MV-4-11 (cell line): Measurements from ENCODE around the gene TSPAN18.

Experiments used
- DNase-seq: peaks from one replicate; lab custom pipeline; 2025; lab: John Stamatoyannopoulos, UW

Gene TSPAN18

DNA sequence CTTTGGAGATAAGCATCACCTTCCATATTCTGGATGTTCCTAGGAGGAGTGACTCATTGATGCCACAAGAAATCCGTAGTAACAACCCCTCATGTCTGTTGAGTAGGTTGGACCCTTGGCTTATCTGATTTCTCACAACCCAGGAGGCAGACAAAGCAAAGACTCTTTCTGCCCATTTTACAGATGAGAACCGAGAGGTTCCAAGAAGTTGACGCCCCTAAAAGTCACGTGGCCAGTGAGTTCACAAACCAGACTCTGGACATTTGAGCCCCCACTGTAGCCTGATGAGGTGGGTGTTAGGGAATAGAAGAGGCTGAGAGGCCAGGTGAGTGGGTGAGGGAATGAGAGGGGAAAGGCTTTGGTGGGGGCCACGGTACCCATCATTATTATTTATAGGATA, 70.3 kb downstream of the TSPAN18 start:
- DNase-seq, result no peak

- DNase-seq, result no peak
These were observed 71.3 kb downstream of the TSPAN18 start for GRCh38 chr11:44797886-44798606.

GRCh38 chr11:44798607-44798972, 71.8 kb downstream of the TSPAN18 start:
- no peak for DNase-seq

GRCh38 chr11:44799012-44799411, 72.2 kb downstream of the TSPAN18 start:
- DNase-seq, result no peak

DNA sequence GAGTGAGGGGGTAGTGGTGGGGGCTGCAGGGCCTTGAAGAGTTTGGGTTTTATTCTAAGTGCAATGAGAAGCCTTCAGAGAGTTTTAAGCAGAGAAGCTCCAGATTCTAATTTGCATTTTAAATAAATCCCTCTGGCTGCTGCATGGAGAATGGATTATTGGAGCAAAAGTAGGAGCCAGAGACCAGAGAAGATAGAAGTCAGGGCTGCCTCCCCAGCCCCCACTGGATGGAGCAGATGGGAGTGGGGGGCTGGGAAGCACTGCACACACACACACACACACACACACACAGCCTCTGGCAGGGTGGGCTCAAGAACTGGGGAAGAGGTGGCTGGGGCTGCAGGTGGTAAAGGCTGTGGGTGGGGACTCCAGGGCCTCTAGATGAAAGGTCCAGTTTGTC, 75.6 kb downstream of the TSPAN18 start:
- no peak for DNase-seq

GRCh38 chr11:44803009-44803408, 76.2 kb downstream of the TSPAN18 start:
- no peak for DNase-seq

GRCh38 chr11:44804449-44805437, 78.0 kb downstream of the TSPAN18 start:
- no peak for DNase-seq

DNA sequence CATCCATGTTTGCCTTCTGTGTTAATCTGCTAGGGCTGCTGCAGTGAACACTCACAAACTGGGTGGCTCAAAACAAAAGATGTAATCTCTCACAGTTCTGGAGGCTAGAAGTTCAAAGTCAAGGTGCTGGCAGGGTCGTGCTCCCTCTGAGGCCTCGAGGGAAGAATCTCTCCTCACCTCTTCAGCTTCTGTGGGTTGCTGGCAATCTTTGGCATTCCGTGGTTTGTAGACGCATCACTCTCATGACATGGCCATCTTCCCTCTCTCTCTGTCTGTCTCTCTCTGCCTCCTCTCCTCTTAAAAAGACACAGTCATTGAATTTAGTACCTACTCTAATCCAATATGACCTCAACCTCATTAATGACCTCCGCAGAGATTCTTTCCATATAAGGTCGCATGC, 78.8 kb downstream of the TSPAN18 start:
- no peak for DNase-seq

DNA sequence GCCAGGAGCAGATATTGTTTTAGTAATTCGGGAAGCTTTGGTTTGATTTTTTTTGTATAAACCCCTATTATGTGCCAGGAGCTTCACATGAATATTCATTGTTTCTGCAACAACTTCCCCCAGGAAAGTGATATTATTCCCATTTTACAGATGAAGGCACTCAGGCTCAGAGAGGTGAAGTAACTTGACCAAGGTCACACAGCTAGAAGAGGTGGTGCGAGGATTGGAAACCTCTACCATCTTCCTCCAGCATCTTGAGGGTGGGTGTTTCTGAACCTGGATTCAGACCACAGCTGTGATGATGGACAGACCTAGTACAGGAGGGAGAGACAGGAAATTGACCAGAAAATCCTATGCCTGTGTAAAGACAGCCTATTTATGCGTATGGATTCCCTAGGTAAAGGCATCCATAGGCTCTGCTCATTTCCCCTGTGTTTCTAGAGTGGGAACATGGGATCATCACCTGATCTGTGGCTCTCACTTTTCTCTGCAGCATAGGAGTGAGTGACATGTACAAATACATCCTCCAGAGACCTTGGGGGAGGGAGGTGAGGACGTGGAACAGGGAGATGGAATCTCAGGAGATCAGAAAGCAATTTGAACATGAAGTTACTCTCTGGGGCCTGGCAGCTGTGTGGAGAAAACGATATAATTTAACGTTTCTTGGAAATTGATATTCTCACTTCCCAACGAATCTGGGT, 81.4 kb downstream of the TSPAN18 start:
- DNase-seq, result no peak

DNA sequence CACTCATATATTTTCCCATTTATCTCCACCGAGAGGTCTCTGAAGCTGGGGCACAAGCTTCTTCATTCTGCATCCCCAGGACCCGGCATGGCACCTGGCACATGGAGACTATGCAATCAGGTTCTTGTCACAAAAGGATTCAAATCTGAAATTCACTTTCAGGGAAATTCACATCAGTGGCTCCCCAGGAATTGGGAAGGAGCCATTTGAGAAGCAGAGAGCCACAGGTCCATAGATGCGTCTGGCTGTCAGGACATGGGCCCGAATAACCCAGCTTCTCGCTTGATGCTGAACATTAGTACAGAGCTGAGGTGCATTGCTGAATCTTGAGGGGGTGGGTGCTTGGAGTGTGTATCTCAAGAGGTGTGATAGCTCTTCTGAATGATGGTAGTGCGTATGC, 82.5 kb downstream of the TSPAN18 start:
- DNase-seq, result no peak

DNA sequence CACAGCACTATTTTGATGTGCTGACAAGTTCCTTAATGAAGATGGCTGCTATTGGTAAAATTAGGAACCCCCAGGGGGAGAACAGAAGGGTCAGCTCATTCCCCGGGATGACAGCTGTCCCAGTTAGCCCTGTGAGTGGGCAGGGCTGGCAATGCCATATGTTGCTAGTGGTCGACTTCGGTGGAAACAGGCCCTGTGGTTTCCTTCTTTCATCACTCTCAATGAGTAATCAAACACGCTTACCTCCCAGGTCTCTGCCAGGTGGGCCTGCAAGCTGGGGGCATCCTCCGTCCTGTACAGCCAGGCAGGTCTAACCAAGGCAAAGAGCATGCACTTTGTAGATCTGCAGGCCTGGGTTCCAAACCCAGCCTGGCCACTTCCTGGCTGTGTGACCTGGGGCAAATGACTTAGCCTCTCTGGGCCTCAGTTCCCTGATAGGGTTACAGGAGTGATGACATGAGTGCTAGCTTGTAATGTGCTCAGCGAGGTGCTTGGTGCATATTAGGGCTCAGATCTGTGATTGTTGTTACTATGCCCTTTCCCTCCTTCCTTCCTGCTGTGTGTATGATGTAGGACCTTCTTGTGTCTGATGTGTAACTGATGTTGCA, 85.2 kb downstream of the TSPAN18 start:
- DNase-seq, result peak; percentile 32

DNA sequence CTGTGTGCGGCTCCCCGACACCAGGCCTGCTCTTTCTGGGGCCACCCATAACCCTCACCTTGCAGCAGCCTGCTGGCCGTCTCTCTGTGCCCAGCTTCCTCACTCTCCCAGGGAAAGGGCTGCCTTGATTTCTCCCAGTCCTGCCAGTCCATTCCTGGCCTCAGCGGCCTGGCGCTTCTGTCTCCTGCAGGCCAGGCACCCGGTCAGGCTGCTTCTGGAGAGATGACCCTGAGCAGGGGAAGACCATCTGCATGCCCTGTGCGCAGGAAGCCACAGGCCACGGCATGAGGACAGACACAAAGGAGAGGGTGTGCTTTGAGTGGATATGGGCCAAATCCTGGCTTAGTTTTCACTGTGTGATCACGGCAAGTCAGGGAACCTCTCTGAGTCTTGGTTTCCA, 86.2 kb downstream of the TSPAN18 start:
- no peak for DNase-seq

DNA sequence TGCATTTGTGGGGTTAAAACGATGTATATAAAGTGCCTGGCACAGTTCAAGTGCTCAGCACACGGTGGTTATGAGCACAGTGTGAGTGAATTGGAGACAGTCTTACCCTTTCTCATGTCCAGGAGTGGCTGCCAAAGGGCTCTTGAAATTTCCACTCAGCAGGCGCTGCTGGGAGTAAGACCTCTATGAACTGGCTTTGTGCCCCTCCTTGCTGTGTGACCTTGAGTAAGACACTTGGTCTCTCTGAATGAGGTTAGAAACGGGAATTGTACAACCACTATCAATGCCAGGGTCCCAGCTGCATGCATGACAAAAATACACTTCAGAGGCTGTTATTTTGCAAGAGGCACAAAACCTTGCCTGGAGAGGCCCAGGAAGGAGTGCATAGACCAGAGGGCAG, 86.6 kb downstream of the TSPAN18 start:
- DNase-seq, result peak; percentile 65

- peak; percentile 89 for DNase-seq
These were observed 88.3 kb downstream of the TSPAN18 start for GRCh38 chr11:44814881-44815592.

DNA sequence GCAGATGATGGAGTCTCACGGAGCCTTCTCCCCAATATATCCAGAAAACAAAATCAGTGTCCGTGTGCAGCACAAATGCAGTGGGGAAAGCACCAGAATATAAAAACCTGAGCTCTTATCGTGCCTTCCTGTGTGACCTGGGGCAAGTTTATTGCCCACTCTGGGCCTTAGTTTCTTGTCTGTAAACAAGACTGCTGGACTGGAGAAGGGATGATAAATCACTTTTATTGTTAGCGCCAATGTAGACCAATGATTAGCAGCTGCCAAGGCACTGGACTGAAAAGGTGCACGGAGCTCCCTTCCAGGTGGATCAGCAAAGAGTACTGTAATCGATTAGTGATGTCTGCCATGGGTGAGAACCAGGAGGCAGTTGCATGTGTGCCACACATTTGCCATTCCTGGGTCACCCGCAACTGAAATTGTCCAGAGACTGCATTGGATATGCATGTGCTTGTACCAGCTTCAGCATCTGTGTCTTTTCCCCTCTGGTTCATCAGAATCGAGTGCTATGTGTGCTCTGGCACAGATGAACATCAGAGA, 89.2 kb downstream of the TSPAN18 start:
- DNase-seq, result no peak

GRCh38 chr11:44816761-44817160, 90.0 kb downstream of the TSPAN18 start:
- DNase-seq, result no peak

GRCh38 chr11:44817207-44817949, 90.6 kb downstream of the TSPAN18 start:
- peak; percentile 61 for DNase-seq

- DNase-seq, result no peak
These were observed 91.3 kb downstream of the TSPAN18 start for GRCh38 chr11:44818110-44818509.

DNA sequence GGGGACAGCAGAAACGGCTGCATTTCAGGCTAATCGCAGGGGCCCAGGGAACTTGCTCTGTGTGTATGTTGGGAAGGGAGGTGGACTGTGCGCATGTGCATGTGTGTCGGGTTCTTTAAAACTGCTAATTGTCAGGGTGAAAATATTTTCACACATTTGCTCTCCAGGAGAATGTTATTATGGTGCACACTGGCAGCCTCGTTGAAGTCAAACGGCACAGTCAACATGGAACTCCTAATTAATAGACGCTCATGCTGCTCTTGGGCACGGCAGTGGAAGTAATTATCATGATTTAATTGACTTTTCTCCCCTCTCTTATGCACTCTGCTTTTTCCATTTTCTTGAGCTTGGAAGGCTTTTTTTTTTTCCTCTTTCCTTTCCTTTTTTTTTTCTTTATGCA, 92.6 kb downstream of the TSPAN18 start:
- no peak for DNase-seq

- DNase-seq, result no peak
These were observed 95.6 kb downstream of the TSPAN18 start for GRCh38 chr11:44822369-44822768.

DNA sequence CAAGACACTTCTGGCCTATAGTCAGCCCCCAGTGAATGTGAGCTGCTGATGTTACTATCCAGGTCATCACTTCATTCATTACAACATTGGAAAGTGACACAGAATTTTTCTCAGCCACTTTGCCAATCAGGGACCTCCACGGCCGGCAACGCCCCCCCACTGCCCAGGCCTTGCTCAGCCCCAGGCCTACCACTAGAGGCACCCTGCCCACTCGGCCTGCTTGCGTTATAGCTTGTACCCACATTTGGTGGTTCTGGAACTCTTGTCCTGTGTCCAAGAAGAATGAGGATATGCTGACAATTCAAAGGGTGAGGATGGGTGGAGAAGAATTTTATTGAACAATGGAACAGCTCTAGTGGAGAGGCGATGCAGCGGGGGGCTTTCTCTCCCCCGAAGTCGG, 96.2 kb downstream of the TSPAN18 start:
- DNase-seq, result no peak
